HepG2 (cell line): ENCODE results near the gene CCDC157. TPM values are rescaled to one million over a fixed set of nuclear protein-coding genes. Genes with fewer than 3 reads are reported as not detected.

Experiments used
- BATF2 ChIP-seq: sonication (generic); formaldehyde crosslinking; IDR thresholded peaks from 2 replicates; pipeline ENCODE4 v1.8.0; 2022; ENCODE audit warnings: mild to moderate bottlenecking, missing genetic modification reagents, moderate library complexity
- CBX2 ChIP-seq, 2 experiments: fragments of 200-600 bp in 1 of 2; sonication (generic); formaldehyde crosslinking in 1 of 2; IDR thresholded peaks; 2 replicates each; pipeline versions ENCODE4 v1.7.0 to v1.8.1; 2018 to 2022; ENCODE audit warnings: low read depth in 2 of 2, low read length in 1 of 2, mild to moderate bottlenecking in 1 of 2, missing genetic modification reagents in 1 of 2
- CHCHD3 ChIP-seq: sonication (generic); formaldehyde crosslinking; IDR thresholded peaks from 2 replicates; pipeline ENCODE4 v1.8.0; 2022; ENCODE audit warnings: mild to moderate bottlenecking, missing genetic modification reagents, moderate library complexity
- HIVEP1 ChIP-seq: sonication (generic); formaldehyde crosslinking; IDR thresholded peaks from 2 replicates; pipeline ENCODE4 v1.4.0; 2020; ENCODE audit warnings: mild to moderate bottlenecking, missing genetic modification reagents
- HOMEZ ChIP-seq: IDR thresholded peaks from 2 replicates; pipeline ENCODE4 v1.6.1; 2016; ENCODE audit warnings: low read depth
- KDM4B ChIP-seq: sonication (generic); formaldehyde crosslinking; IDR thresholded peaks from 2 replicates; pipeline ENCODE4 v1.4.0; 2020; ENCODE audit warnings: missing genetic modification reagents
- KLF12 ChIP-seq: sonication (generic); formaldehyde crosslinking; IDR thresholded peaks from 2 replicates; pipeline ENCODE4 v1.4.0; 2020; ENCODE audit warnings: missing genetic modification reagents, borderline replicate concordance
- KMT2A ChIP-seq: sonication (generic); formaldehyde crosslinking; IDR thresholded peaks from 2 replicates; pipeline ENCODE4 v1.4.0; 2020; ENCODE audit warnings: missing genetic modification reagents
- NR0B2 ChIP-seq: sonication (generic); formaldehyde crosslinking; IDR thresholded peaks from 2 replicates; pipeline ENCODE4 v1.4.0; 2020; ENCODE audit warnings: mild to moderate bottlenecking, missing genetic modification reagents
- PAF1 ChIP-seq: IDR thresholded peaks from 2 replicates; pipeline ENCODE4 v1.6.1; 2016; ENCODE audit warnings: missing genetic modification reagents, missing compliant biosample characterization
- PITX1 ChIP-seq: sonication (generic); formaldehyde crosslinking; IDR thresholded peaks from 2 replicates; pipeline ENCODE4 v1.5.1; 2020; ENCODE audit warnings: mild to moderate bottlenecking, missing genetic modification reagents
- TFDP2 ChIP-seq: sonication (generic); formaldehyde crosslinking; IDR thresholded peaks from 2 replicates; pipeline ENCODE4 v1.4.0; 2020; ENCODE audit warnings: missing genetic modification reagents
- TFE3 ChIP-seq: IDR thresholded peaks from 2 replicates; pipeline ENCODE4 v1.6.1; 2016
- ZFP90 ChIP-seq: sonication (generic); formaldehyde crosslinking; IDR thresholded peaks from 2 replicates; pipeline ENCODE4 v1.8.0; 2022; ENCODE audit warnings: missing genetic modification reagents, mild to moderate bottlenecking, inconsistent platforms, borderline replicate concordance
- ZNF180 ChIP-seq: sonication (generic); formaldehyde crosslinking; IDR thresholded peaks from 2 replicates; pipeline ENCODE4 v1.4.0; 2020; ENCODE audit warnings: low read depth, missing genetic modification reagents, borderline replicate concordance
- ZNF280B ChIP-seq: sonication (generic); formaldehyde crosslinking; IDR thresholded peaks from 2 replicates; pipeline ENCODE4 v1.5.0; 2020; ENCODE audit warnings: missing genetic modification reagents, mild to moderate bottlenecking, borderline replicate concordance
- ZNF333 ChIP-seq: sonication (generic); formaldehyde crosslinking; IDR thresholded peaks from 2 replicates; pipeline ENCODE4 v1.4.0; 2020; ENCODE audit warnings: mild to moderate bottlenecking, missing genetic modification reagents, borderline replicate concordance
- ZNF660 ChIP-seq: sonication (generic); formaldehyde crosslinking; IDR thresholded peaks from 2 replicates; pipeline ENCODE4 v1.5.1; 2020; ENCODE audit warnings: mild to moderate bottlenecking, low read depth, missing genetic modification reagents, borderline replicate concordance
- ZNF782 ChIP-seq: sonication (generic); formaldehyde crosslinking; IDR thresholded peaks from 2 replicates; pipeline ENCODE4 v1.4.0; 2020; ENCODE audit warnings: missing genetic modification reagents, mild to moderate bottlenecking, borderline replicate concordance
- polyA plus RNA-seq, 8 experiments: library from polyadenylated mRNA; depleted of rRNA in 3 of 8; stranded (reverse) in 7 of 8; unstranded in 1 of 8; fragments of >200 nt; fragmentation: Illumina TruSeq in 4 of 8; extraction: Trizol in 4 of 8; gene quantifications; 2 replicates each; pipeline versions ENCODE4 v1.2.1 to v1.2.3, GENCODE V29; 2011 to 2016; ENCODE audit warnings: low read depth in 4 of 8, missing spikeins in 1 of 8, mixed read lengths in 1 of 8; ENCODE audit not compliant: insufficient read depth in 1 of 8
- total RNA-seq, 5 experiments: library from RNA; depleted of rRNA; stranded (reverse); fragments of >200 nt; fragmentation: Illumina TruSeq; extraction: Trizol; gene quantifications; 2 replicates each; pipeline ENCODE4 v1.2.3, GENCODE V29; 2016; ENCODE audit warnings: low read depth in 1 of 5

CCDC157 gene
- total and polyA plus RNA-seq, 2 of the 13 experiments (the other 11 are each of a cell fraction or from before 2014, with no cell fraction given) = 1.4 to 1.6 TPM

GRCh38 chr22:30356449-30357235, at the start of gene CCDC157, which contains the start of gene SF3A1 (continued):
- TF ChIP-seq HOMEZ = no peak
- TF ChIP-seq ZNF782 (CRISPR knock-in tag) = no peak; the same call in 1 of the 2 replicates
- peak; percentile 82; the same call in 1 of the 2 replicates for TF ChIP-seq KMT2A
- TF ChIP-seq CBX2 (IDR thresholded peaks at IDR 0.05; ENCODE audit: low read depth, low read length) = no peak
- no peak for TF ChIP-seq CBX2 (CRISPR knock-in tag; IDR thresholded peaks at IDR 0.05; ENCODE audit: low read depth)
- TF ChIP-seq HIVEP1 (CRISPR knock-in tag) = peak; percentile 76
- peak; percentile 31; the same call in 1 of the 2 replicates for TF ChIP-seq ZNF280B (CRISPR knock-in tag)
- TF ChIP-seq PAF1 (CRISPR knock-in tag) = no peak
- TF ChIP-seq PITX1 (CRISPR knock-in tag) = no peak
- peak; percentile 92 for TF ChIP-seq NR0B2 (CRISPR knock-in tag)
- no peak; the same call in 1 of the 2 replicates for TF ChIP-seq KDM4B (CRISPR knock-in tag)
- TF ChIP-seq TFDP2 (CRISPR knock-in tag) = no peak; the same call in 1 of the 2 replicates
- TF ChIP-seq ZFP90 (CRISPR knock-in tag) = peak; percentile 68; the same call in 1 of the 2 replicates
- TF ChIP-seq TFE3 (CRISPR knock-in tag) = 0 out of 2 replicates have a peak, but pooled peaks have one; percentile 35
- TF ChIP-seq ZNF180 (CRISPR knock-in tag) = no peak; the same call in 1 of the 2 replicates
- no peak for TF ChIP-seq ZNF660 (CRISPR knock-in tag)
- peak; percentile 79 for TF ChIP-seq KLF12
- TF ChIP-seq BATF2 (CRISPR knock-in tag) = no peak
- peak; percentile 48; the same call in 1 of the 2 replicates for TF ChIP-seq ZNF333 (CRISPR knock-in tag)
- peak; percentile 92 for TF ChIP-seq CHCHD3 (CRISPR knock-in tag)
